H9 (cell line): ENCODE results near the gene PRLH. TPM values are rescaled to one million over a fixed set of nuclear protein-coding genes. Genes with fewer than 3 reads are reported as not detected.

Experiments
- DNase-seq: peaks from one replicate; pipeline ENCODE4 v3.0.0-alpha.2; 2017
- H2AFZ ChIP-seq: one replicate; pipeline ENCODE4 v1.6.1; 2013; ENCODE audit warnings: mild to moderate bottlenecking, low read length, control low read depth, moderate library complexity
- H2AK5ac ChIP-seq: 2 replicates; pipeline ENCODE4 v1.6.1; 2013; ENCODE audit warnings: low read length, control low read depth, mixed read lengths; ENCODE audit not compliant: insufficient read length
- H2BK120ac ChIP-seq: one replicate; pipeline ENCODE4 v1.6.1; 2013; ENCODE audit warnings: low read depth, mild to moderate bottlenecking, low read length, control low read depth, inconsistent platforms; ENCODE audit not compliant: poor library complexity, severe bottlenecking
- H2BK12ac ChIP-seq: 2 replicates; pipeline ENCODE4 v1.6.1; 2013; ENCODE audit warnings: low read length, control low read depth, mixed read lengths, low read depth; ENCODE audit not compliant: insufficient read length
- H2BK15ac ChIP-seq: 2 replicates; pipeline ENCODE4 v1.6.1; 2013; ENCODE audit warnings: low read depth, low read length, control low read depth
- H2BK20ac ChIP-seq: one replicate; pipeline ENCODE4 v1.6.1; 2013; ENCODE audit warnings: low read depth, mild to moderate bottlenecking, low read length, control low read depth, inconsistent platforms; ENCODE audit not compliant: poor library complexity, severe bottlenecking
- H2BK5ac ChIP-seq: 2 replicates; pipeline ENCODE4 v1.6.1; 2013; ENCODE audit warnings: low read length, control low read depth, mixed read lengths; ENCODE audit not compliant: insufficient read length
- H3K14ac ChIP-seq: 2 replicates; pipeline ENCODE4 v1.6.1; 2013; ENCODE audit warnings: low read length, control low read depth; ENCODE audit not compliant: insufficient read depth
- H3K18ac ChIP-seq: 2 replicates; pipeline ENCODE4 v1.6.1; 2013; ENCODE audit warnings: low read depth, mild to moderate bottlenecking, mixed read lengths, low read length, control low read depth; ENCODE audit not compliant: insufficient read length
- H3K23ac ChIP-seq: 2 replicates; pipeline ENCODE4 v1.6.1; 2013; ENCODE audit warnings: low read length, control low read depth, mixed read lengths, low read depth; ENCODE audit not compliant: insufficient read length
- H3K23me2 ChIP-seq: 2 replicates; pipeline ENCODE4 v1.6.1; 2013; ENCODE audit warnings: low read depth, mild to moderate bottlenecking, mixed read lengths, low read length, control low read depth; ENCODE audit not compliant: insufficient read length, poor library complexity, severe bottlenecking
- H3K27ac ChIP-seq: 2 replicates; pipeline ENCODE4 v1.5.1; 2013; ENCODE audit warnings: low read length, control low read depth, mixed read lengths, low read depth; ENCODE audit not compliant: insufficient read length
- H3K27me3 ChIP-seq: 2 replicates; pipeline ENCODE4 v1.6.1; 2013; ENCODE audit warnings: low read length, control low read depth, inconsistent platforms; ENCODE audit not compliant: insufficient read depth
- H3K4ac ChIP-seq: 2 replicates; pipeline ENCODE4 v1.6.1; 2013; ENCODE audit warnings: low read depth, mild to moderate bottlenecking, control low read depth, inconsistent platforms, low read length, moderate library complexity
- H3K4me1 ChIP-seq: 2 replicates; pipeline ENCODE4 v1.6.1; 2013; ENCODE audit warnings: low read length, control low read depth, inconsistent platforms; ENCODE audit not compliant: insufficient read depth
- H3K4me2 ChIP-seq: 2 replicates; pipeline ENCODE4 v1.6.1; 2013; ENCODE audit warnings: low read length, control low read depth, mixed read lengths; ENCODE audit not compliant: insufficient read length, insufficient read depth
- H3K56ac ChIP-seq: 2 replicates; pipeline ENCODE4 v1.6.1; 2013; ENCODE audit warnings: low read depth, mild to moderate bottlenecking, mixed read lengths, low read length, control low read depth; ENCODE audit not compliant: insufficient read length
- H3K79me1 ChIP-seq: 2 replicates; pipeline ENCODE4 v1.6.1; 2013; ENCODE audit warnings: low read depth, mild to moderate bottlenecking, moderate library complexity, low read length, control low read depth, inconsistent platforms; ENCODE audit not compliant: insufficient read depth, poor library complexity, severe bottlenecking
- H3K79me2 ChIP-seq: 2 replicates; pipeline ENCODE4 v1.6.1; 2013; ENCODE audit warnings: low read length, control low read depth, inconsistent platforms; ENCODE audit not compliant: insufficient read depth
- H3K9ac ChIP-seq: 2 replicates; pipeline ENCODE4 v1.6.1; 2013; ENCODE audit warnings: low read length, control low read depth, mixed read lengths; ENCODE audit not compliant: insufficient read length; ENCODE audit errors: extremely low read depth
- H3K9me3 ChIP-seq: one replicate; pipeline ENCODE4 v1.6.1; 2013; ENCODE audit warnings: low read depth, low read length, inconsistent platforms; ENCODE audit not compliant: control insufficient read depth
- H3T11ph ChIP-seq: one replicate; pipeline ENCODE4 v1.6.1; 2013; ENCODE audit warnings: mild to moderate bottlenecking, low read length, control low read depth, inconsistent platforms
- H4K20me1 ChIP-seq: one replicate; pipeline ENCODE4 v1.6.1; 2013; ENCODE audit not compliant: control insufficient read depth, insufficient read length, insufficient read depth
- H4K5ac ChIP-seq: 2 replicates; pipeline ENCODE4 v1.6.1; 2013; ENCODE audit warnings: low read depth, mild to moderate bottlenecking, mixed read lengths, low read length, control low read depth; ENCODE audit not compliant: insufficient read length
- H4K8ac ChIP-seq: replicated peaks from 2 replicates; pipeline ENCODE4 v1.6.1; 2013; ENCODE audit warnings: low read length, control low read depth, mixed read lengths, low read depth; ENCODE audit not compliant: insufficient read length
- H4K91ac ChIP-seq: 2 replicates; pipeline ENCODE4 v1.6.1; 2013; ENCODE audit warnings: low read depth, mild to moderate bottlenecking, moderate library complexity, mixed read lengths, low read length, control low read depth; ENCODE audit not compliant: insufficient read length
- H3K27ac Mint-ChIP-seq, 3 experiments: 2 replicates in 2 of 3; 3 replicates in 1 of 3; pipeline ENCODE4 v1.8.0; 2020 to 2021; ENCODE audit warnings: mixed read lengths in 3 of 3, mild to moderate bottlenecking in 1 of 3, moderate library complexity in 1 of 3
- H3K27me3 Mint-ChIP-seq: 2 replicates; pipeline ENCODE4 v1.8.0; 2021; ENCODE audit warnings: low read depth, mild to moderate bottlenecking, moderate library complexity, mixed read lengths
- H3K36me3 Mint-ChIP-seq, 3 experiments: 2 replicates in 2 of 3; 3 replicates in 1 of 3; pipeline ENCODE4 v1.8.0; 2020 to 2021; ENCODE audit warnings: low read depth in 3 of 3, mixed read lengths in 3 of 3; ENCODE audit not compliant: insufficient read depth in 1 of 3
- H3K4me1 Mint-ChIP-seq, 2 experiments: 2 replicates each; pipeline ENCODE4 v1.8.0; 2020; ENCODE audit warnings: mixed read lengths in 2 of 2
- H3K4me3 Mint-ChIP-seq, 2 experiments: 2 replicates in 1 of 2; 3 replicates in 1 of 2; pipeline ENCODE4 v1.8.0; 2020 to 2021; ENCODE audit warnings: mild to moderate bottlenecking in 2 of 2, mixed read lengths in 2 of 2, moderate library complexity in 1 of 2
- H3K9me3 Mint-ChIP-seq, 2 experiments: 2 replicates in 1 of 2; 3 replicates in 1 of 2; pipeline ENCODE4 v1.8.0; 2020; ENCODE audit warnings: mild to moderate bottlenecking in 2 of 2, mixed read lengths in 2 of 2, moderate library complexity in 1 of 2
- CTCF ChIP-seq: fragments of 200-600 bp; sonication (generic); conservative IDR thresholded peaks from 3 replicates; pipeline ENCODE4 v1.8.0; 2021; ENCODE audit warnings: antibody characterized with exemption, mild to moderate bottlenecking
- WGBS: extraction: QIAGEN DNeasy Blood & Tissue Kit; methylation state at CpG from one replicate; pipeline ENCODE4 v1.1.7; 2013; ENCODE audit warnings: missing lambda C conversion rate, low lambda C conversion rate, mixed read lengths; ENCODE audit not compliant: insufficient read length; ENCODE audit errors: extremely low coverage; 5-methylcytosine and 5-hydroxymethylcytosine counted together
- total RNA-seq: library from RNA; stranded (reverse); gene quantifications from 2 replicates; pipeline ENCODE4 v1.2.1, GENCODE V29; 2021

Gene PRLH
- total RNA-seq, 1 experiment from 2014 or later, result not detected

GRCh38 chr2:237583385-237584295, 17.3 kb downstream of the PRLH start:
- H3T11ph ChIP-seq, result no peak overlapping the region
- H3K4me3 Mint-ChIP-seq, result no peak overlapping the region
- no peak for TF ChIP-seq CTCF
- no peak overlapping the region for H2AK5ac ChIP-seq
- H3K9me3 ChIP-seq, result no peaks in the 10 kb centered on the region
- no peak overlapping the region for H3K14ac ChIP-seq
- H3K4me1 Mint-ChIP-seq, result peaks cover 46 to 60% of the 10 kb centered on the region in 2 experiments
- peaks cover 9% of the 10 kb centered on the region; the same call in 1 of the 2 replicates for H3K4me1 ChIP-seq
- no peak overlapping the region for H3K27ac ChIP-seq
- no peak overlapping the region for H4K8ac ChIP-seq
- H3K36me3 Mint-ChIP-seq, result peaks cover 4 to 20% (median 11%) of the 10 kb centered on the region in 3 experiments
- no peak overlapping the region for H2BK120ac ChIP-seq
- no peak overlapping the region for H3K18ac ChIP-seq
- 0 out of 5 replicates have a peak, but pooled peaks cover 0 to 4% of the 10 kb centered on the region in 2 experiments for H3K9me3 Mint-ChIP-seq
- H2BK5ac ChIP-seq, result no peak overlapping the region
- H2BK12ac ChIP-seq, result no peak overlapping the region
- H3K27me3 ChIP-seq, result no peaks in the 10 kb centered on the region
- WGBS, result no CpG with 5 or more reads among the region's 19 CpGs
- no peak overlapping the region for H4K5ac ChIP-seq
- H3K27me3 Mint-ChIP-seq, result no peaks in the 10 kb centered on the region
- peaks cover 5% of the 10 kb centered on the region for H3K79me1 ChIP-seq
- peaks cover 23% of the 10 kb centered on the region; the same call in 1 of the 2 replicates for H3K79me2 ChIP-seq
- H4K91ac ChIP-seq, result no peak overlapping the region
- H3K27ac Mint-ChIP-seq, result no peak overlapping the region
- no peak overlapping the region for H2BK15ac ChIP-seq
- no peaks in the 10 kb centered on the region for H4K20me1 ChIP-seq
- H3K56ac ChIP-seq, result no peak overlapping the region
- no peak overlapping the region for H2BK20ac ChIP-seq
- H2AFZ ChIP-seq, result no peak overlapping the region
- no peak for DNase-seq
- H3K4ac ChIP-seq, result no peak overlapping the region
- no peak overlapping the region for H3K23ac ChIP-seq
- H3K23me2 ChIP-seq, result peaks cover 4% of the 10 kb centered on the region
- no peak overlapping the region for H3K4me2 ChIP-seq
- H3K9ac ChIP-seq, result no peak overlapping the region
